ENCODE data around the gene EPHA8.

- no peak for TF ChIP-seq POLR2AphosphoS5 (IDR thresholded peaks at IDR 0.05)
- TF ChIP-seq POLR2A (IDR thresholded peaks at IDR 0.05), result no peak
- no peak for TF ChIP-seq CTCF (IDR thresholded peaks at IDR 0.05)
Measured at GRCh38 chr1:22527122-22527521, 36.2 kb upstream of the EPHA8 start.
